ENCODE results near the gene SLC2A4RG. TPM values are rescaled to one million over a fixed set of nuclear protein-coding genes. Genes with fewer than 3 reads are reported as not detected.

The SLC2A4RG gene
- total and polyA plus RNA-seq, 2 experiments from 2014 or later = 46.6 to 177 TPM

DNA sequence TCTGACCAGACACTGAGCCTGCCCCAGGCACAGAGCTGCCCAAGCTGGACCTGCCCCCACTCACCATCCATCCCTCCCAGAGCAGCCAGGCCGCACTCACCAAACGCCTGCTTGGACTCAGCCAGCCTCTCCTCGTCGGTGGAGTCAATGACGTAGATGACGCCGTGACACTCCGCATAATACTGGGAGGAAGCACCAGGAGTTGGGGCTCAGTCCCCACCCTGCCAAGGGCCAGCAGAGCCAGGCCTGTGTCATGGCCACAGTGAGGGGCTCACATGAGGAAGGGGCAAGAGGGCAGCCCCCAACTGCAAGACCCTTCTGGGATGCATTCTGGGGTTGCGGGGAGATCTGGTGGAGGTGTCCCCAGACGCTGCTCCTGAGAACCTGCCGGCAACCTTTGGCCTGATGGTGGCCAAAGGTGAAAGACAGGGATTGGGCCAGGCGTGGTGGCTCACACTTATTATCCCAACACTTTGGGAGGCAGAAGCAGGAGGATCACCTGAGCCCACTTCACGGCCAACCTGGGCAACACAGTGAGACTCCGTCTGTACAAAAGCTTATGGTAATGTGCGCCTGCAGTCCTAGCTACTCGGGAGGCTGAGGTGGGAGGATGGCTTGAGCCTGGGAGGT, 37.4 kb upstream of the SLC2A4RG start:
- no peaks in the 10 kb centered on the region for H3K9me3 ChIP-seq (ENCODE audit: low read depth)
- no peak overlapping the region for H3K4me3 ChIP-seq
- TF ChIP-seq, protein P1, sequence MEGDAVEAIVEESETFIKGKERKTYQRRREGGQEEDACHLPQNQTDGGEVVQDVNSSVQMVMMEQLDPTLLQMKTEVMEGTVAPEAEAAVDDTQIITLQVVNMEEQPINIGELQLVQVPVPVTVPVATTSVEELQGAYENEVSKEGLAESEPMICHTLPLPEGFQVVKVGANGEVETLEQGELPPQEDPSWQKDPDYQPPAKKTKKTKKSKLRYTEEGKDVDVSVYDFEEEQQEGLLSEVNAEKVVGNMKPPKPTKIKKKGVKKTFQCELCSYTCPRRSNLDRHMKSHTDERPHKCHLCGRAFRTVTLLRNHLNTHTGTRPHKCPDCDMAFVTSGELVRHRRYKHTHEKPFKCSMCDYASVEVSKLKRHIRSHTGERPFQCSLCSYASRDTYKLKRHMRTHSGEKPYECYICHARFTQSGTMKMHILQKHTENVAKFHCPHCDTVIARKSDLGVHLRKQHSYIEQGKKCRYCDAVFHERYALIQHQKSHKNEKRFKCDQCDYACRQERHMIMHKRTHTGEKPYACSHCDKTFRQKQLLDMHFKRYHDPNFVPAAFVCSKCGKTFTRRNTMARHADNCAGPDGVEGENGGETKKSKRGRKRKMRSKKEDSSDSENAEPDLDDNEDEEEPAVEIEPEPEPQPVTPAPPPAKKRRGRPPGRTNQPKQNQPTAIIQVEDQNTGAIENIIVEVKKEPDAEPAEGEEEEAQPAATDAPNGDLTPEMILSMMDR (IDR thresholded peaks at IDR 0.05; ENCODE audit: low read depth, low read length) = no peak
- peaks cover 5% of the 10 kb centered on the region for H3K4me1 ChIP-seq (ENCODE audit: low read depth)
- H3K27me3 ChIP-seq = no peaks in the 10 kb centered on the region
- H3K27ac ChIP-seq = no peak overlapping the region
- peaks cover 18% of the 10 kb centered on the region for H3K36me3 ChIP-seq
- DNase-seq (ENCODE audit: low read depth in 1 of 2, low spot score in 1 of 2) = no peak

- Histone ChIP-seq H3K27ac (no peak overlapping the region), H3K9me3 (ENCODE audit: low read depth) (no peaks in the 10 kb centered on the region), H3K4me1 (ENCODE audit: low read depth) (peaks cover 5% of the 10 kb centered on the region), H3K36me3 (peaks cover 18% of the 10 kb centered on the region), H3K4me3 (no peak overlapping the region), H3K27me3 (no peaks in the 10 kb centered on the region)
- DNase-seq (ENCODE audit: low read depth in 1 of 2, low spot score in 1 of 2) = no peak
- TF ChIP-seq, protein P1 (IDR thresholded peaks at IDR 0.05; ENCODE audit: low read depth, low read length) = no peak
Measured at GRCh38 chr20:63702751-63703470, 36.7 kb upstream of the SLC2A4RG start.

- H3K27ac ChIP-seq = no peak overlapping the region
- DNase-seq (ENCODE audit: low read depth in 1 of 2, low spot score in 1 of 2) = no peak
Measured at GRCh38 chr20:63703471-63703975, 36.1 kb upstream of the SLC2A4RG start.

DNA sequence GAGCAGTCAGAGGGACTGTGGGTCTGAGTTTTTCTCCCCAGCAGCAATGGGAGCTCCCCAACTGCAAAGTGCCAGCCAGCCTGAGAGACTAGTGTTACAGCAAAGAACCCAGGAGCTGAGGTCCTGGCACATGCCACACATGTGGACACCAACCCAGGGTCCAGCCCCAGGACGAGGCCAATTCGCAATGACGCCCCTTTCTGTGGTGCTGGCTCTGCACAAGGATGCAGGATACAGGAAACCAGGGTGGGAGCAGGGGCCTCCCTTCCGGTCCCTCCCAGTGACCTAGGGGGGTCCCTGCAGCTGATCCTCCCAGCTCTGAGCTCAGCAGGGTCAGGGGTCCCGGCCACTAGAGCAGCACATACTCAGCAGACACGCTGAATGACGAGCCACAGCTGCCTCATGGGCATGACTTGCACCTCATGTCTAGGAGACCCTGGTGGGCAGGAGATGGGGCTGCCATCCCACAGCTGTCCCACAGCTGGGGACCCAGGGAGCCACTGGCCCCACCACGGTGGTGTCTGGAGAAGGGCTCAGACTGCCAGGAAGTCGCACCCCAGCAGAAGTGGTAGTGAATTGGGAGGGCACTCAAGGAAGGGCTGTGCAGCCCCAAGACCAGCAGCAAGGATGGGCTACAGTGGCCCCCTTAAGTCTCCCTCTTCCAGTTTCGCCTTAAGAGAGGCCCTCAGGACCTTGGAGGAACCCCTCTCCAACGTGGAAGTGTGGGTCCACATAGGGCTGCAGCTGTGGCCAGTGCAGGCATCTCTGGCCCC, 35.4 kb upstream of the SLC2A4RG start:
- peaks cover 18% of the 10 kb centered on the region for H3K36me3 ChIP-seq
- no peaks in the 10 kb centered on the region for H3K27me3 ChIP-seq
- no peaks in the 10 kb centered on the region for H3K9me3 ChIP-seq (ENCODE audit: low read depth)
- H3K4me1 ChIP-seq (ENCODE audit: low read depth) = peaks cover 11% of the 10 kb centered on the region
- H3K27ac ChIP-seq = no peak overlapping the region
- TF ChIP-seq, protein P1 (IDR thresholded peaks at IDR 0.05; ENCODE audit: low read depth, low read length) = no peak
- no peak overlapping the region for H3K4me3 ChIP-seq
- DNase-seq (ENCODE audit: low read depth in 1 of 2, low spot score in 1 of 2) = no peak

More at GRCh38 chr20:63703471-63703975, 36.1 kb upstream of the SLC2A4RG start:
- peaks cover 5% of the 10 kb centered on the region for H3K4me1 ChIP-seq (ENCODE audit: low read depth)
- H3K4me3 ChIP-seq = no peak overlapping the region
- peaks cover 18% of the 10 kb centered on the region for H3K36me3 ChIP-seq
- H3K9me3 ChIP-seq (ENCODE audit: low read depth) = no peaks in the 10 kb centered on the region
- H3K27me3 ChIP-seq = no peaks in the 10 kb centered on the region
- TF ChIP-seq, protein P1 (IDR thresholded peaks at IDR 0.05; ENCODE audit: low read depth, low read length) = no peak

DNA sequence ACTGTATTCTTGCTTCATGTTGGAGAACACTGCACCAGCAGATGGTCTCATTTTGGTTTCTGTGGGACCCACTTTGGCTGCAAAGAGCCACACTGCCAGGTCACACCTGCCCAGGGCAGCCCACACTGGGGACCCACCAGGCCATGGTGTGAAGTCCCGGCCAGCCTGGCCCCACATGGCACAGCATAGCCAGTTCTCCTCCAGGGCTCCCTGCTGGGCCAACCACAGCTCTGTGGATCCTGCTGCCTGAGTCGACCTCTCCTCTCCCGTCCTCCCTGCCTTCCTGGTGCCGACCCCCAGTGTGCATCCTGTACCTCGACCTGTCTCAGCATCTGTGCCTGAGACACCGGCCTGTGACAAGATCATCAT, 34.8 kb upstream of the SLC2A4RG start:
- TF ChIP-seq, protein P1 (IDR thresholded peaks at IDR 0.05; ENCODE audit: low read depth, low read length) = no peak

More for the DNA sequence above, 34.8 kb upstream of the SLC2A4RG start:
- H3K27me3 ChIP-seq = no peaks in the 10 kb centered on the region
- no peak overlapping the region for H3K4me3 ChIP-seq
- H3K4me1 ChIP-seq (ENCODE audit: low read depth) = peaks cover 12% of the 10 kb centered on the region
- H3K9me3 ChIP-seq (ENCODE audit: low read depth) = no peaks in the 10 kb centered on the region
- H3K27ac ChIP-seq = no peak overlapping the region
- no peak for DNase-seq (ENCODE audit: low read depth in 1 of 2, low spot score in 1 of 2)
- H3K36me3 ChIP-seq = peaks cover 18% of the 10 kb centered on the region

All from cardiac muscle cell (in vitro differentiated cells and primary cell).